ENCODE data around the gene NELFA.

Gene NELFA

GRCh38 chr4:1990676-1991075, 18.1 kb downstream of the NELFA start:
- TF ChIP-seq CTCF (conservative IDR thresholded peaks at IDR 0.05; ENCODE audit: low read length), result no peak
- H3K4me3 ChIP-seq (ENCODE audit: low read length), result no peak overlapping the region
- DNase-seq (ENCODE audit: low read depth), result no peak

- H3K4me3 ChIP-seq (ENCODE audit: low read length), result no peak overlapping the region
- no peak for DNase-seq (ENCODE audit: low read depth)
- no peak for TF ChIP-seq CTCF (conservative IDR thresholded peaks at IDR 0.05; ENCODE audit: low read length)
Observed at GRCh38 chr4:1990348-1990645, 18.5 kb downstream of the NELFA start.

GRCh38 chr4:1989533-1990347, 19.0 kb downstream of the NELFA start:
- DNase-seq (ENCODE audit: low read depth), result no peak
- no peak overlapping the region for H3K4me3 ChIP-seq (ENCODE audit: low read length)
- TF ChIP-seq CTCF (conservative IDR thresholded peaks at IDR 0.05; ENCODE audit: low read length), result no peak

- no peak for DNase-seq (ENCODE audit: low read depth)
- H3K4me3 ChIP-seq (ENCODE audit: low read length), result no peak overlapping the region
- TF ChIP-seq CTCF (conservative IDR thresholded peaks at IDR 0.05; ENCODE audit: low read length), result no peak
Observed at GRCh38 chr4:1988327-1988724, 20.4 kb downstream of the NELFA start.

GRCh38 chr4:1987721-1988326, 20.9 kb downstream of the NELFA start:
- no peak overlapping the region for H3K4me3 ChIP-seq (ENCODE audit: low read length)
- no peak for TF ChIP-seq CTCF (conservative IDR thresholded peaks at IDR 0.05; ENCODE audit: low read length)
- DNase-seq (ENCODE audit: low read depth), result no peak

- H3K4me3 ChIP-seq (ENCODE audit: low read length), result no peak overlapping the region
- DNase-seq (ENCODE audit: low read depth), result no peak
- TF ChIP-seq CTCF (conservative IDR thresholded peaks at IDR 0.05; ENCODE audit: low read length), result no peak
Observed at GRCh38 chr4:1987296-1987695, 21.5 kb downstream of the NELFA start.

GRCh38 chr4:1986578-1987210, 22.1 kb downstream of the NELFA start:
- TF ChIP-seq CTCF (conservative IDR thresholded peaks at IDR 0.05; ENCODE audit: low read length), result no peak
- DNase-seq (ENCODE audit: low read depth), result no peak
- H3K4me3 ChIP-seq (ENCODE audit: low read length), result no peak overlapping the region

Measured in AG10803 (cell line).